ENCODE results near the gene MPEG1.

The MPEG1 gene

GRCh38 chr11:59176330-59176729, 36.4 kb downstream of the MPEG1 start:
- no peak overlapping the region for H3K27ac Mint-ChIP-seq
- DNase-seq = no peak
- peaks cover 16 to 35% of the 10 kb centered on the region in 2 donors for H3K36me3 Mint-ChIP-seq
- no peak for ATAC-seq (replicated peaks)
- peaks cover 8 to 11% of the 10 kb centered on the region in 2 donors for H3K9me3 Mint-ChIP-seq
- no peaks in the 10 kb centered on the region for H3K27me3 Mint-ChIP-seq
- peaks cover 29 to 39% of the 10 kb centered on the region in 2 donors for H3K4me1 Mint-ChIP-seq
- no peak overlapping the region for H3K4me3 Mint-ChIP-seq

GRCh38 chr11:59175091-59175501, 37.6 kb downstream of the MPEG1 start:
- Mint-ChIP-seq H3K4me1 (peaks cover 29 to 35% of the 10 kb centered on the region in 2 donors), H3K27me3 (no peaks in the 10 kb centered on the region), H3K27ac (no peak overlapping the region), H3K36me3 (peaks cover 16 to 32% of the 10 kb centered on the region in 2 donors), H3K4me3 (no peak overlapping the region), H3K9me3 (peaks cover 8 to 11% of the 10 kb centered on the region in 2 donors)
- DNase-seq (no peak), ATAC-seq (replicated peaks) (no peak)

- H3K27ac Mint-ChIP-seq = no peak overlapping the region
- DNase-seq = no peak
- H3K9me3 Mint-ChIP-seq = peaks cover 7 to 9% of the 10 kb centered on the region in 2 donors
- H3K4me1 Mint-ChIP-seq = peaks cover 29 to 33% of the 10 kb centered on the region in 2 donors
- H3K36me3 Mint-ChIP-seq = peaks cover 15 to 28% of the 10 kb centered on the region in 2 donors
- H3K4me3 Mint-ChIP-seq = no peak overlapping the region
- H3K27me3 Mint-ChIP-seq = no peaks in the 10 kb centered on the region
- ATAC-seq (replicated peaks) = peak in 1 of 2 donors; percentile 15
Measured at GRCh38 chr11:59174664-59175033, 38.1 kb downstream of the MPEG1 start.

- H3K4me3 Mint-ChIP-seq = peak overlapping the region; percentile 54 to 92
- ATAC-seq (replicated peaks) = no peak
- peaks cover 11 to 23% of the 10 kb centered on the region in 2 donors for H3K36me3 Mint-ChIP-seq
Measured at GRCh38 chr11:59173964-59174663, 38.6 kb downstream of the MPEG1 start.

GRCh38 chr11:59173080-59173963, 39.4 kb downstream of the MPEG1 start:
- H3K27me3 Mint-ChIP-seq = no peaks in the 10 kb centered on the region
- peak overlapping the region; percentile 93 for H3K27ac Mint-ChIP-seq

More at GRCh38 chr11:59173964-59174663, 38.6 kb downstream of the MPEG1 start:
- no peak for DNase-seq
- peaks cover 3 to 5% of the 10 kb centered on the region in 2 donors for H3K9me3 Mint-ChIP-seq
- H3K27me3 Mint-ChIP-seq = no peaks in the 10 kb centered on the region
- H3K4me1 Mint-ChIP-seq = peaks cover 29 to 33% of the 10 kb centered on the region in 2 donors
- peak overlapping the region; percentile 1 for H3K27ac Mint-ChIP-seq

GRCh38 chr11:59172345-59173079, 40.2 kb downstream of the MPEG1 start:
- peak overlapping the region; percentile 87 to 92 for H3K4me3 Mint-ChIP-seq
- DNase-seq (peak; percentile 31), ATAC-seq (replicated peaks) (peak; percentile 36 to 39)
- H3K36me3 Mint-ChIP-seq = peaks cover 3 to 10% of the 10 kb centered on the region in 2 donors
- peaks cover 29 to 30% of the 10 kb centered on the region in 2 donors for H3K4me1 Mint-ChIP-seq
- H3K9me3 Mint-ChIP-seq = no peaks in the 10 kb centered on the region
- H3K27ac Mint-ChIP-seq = peak overlapping the region; percentile 93
- no peaks in the 10 kb centered on the region for H3K27me3 Mint-ChIP-seq

More at GRCh38 chr11:59173080-59173963, 39.4 kb downstream of the MPEG1 start:
- H3K36me3 Mint-ChIP-seq = peaks cover 6 to 18% of the 10 kb centered on the region in 2 donors
- H3K9me3 Mint-ChIP-seq = no peaks in the 10 kb centered on the region
- H3K4me3 Mint-ChIP-seq = peak overlapping the region; percentile 87 to 92
- ATAC-seq (replicated peaks) = peak in 1 of 2 donors; percentile 2
- no peak for DNase-seq
- H3K4me1 Mint-ChIP-seq = peaks cover 29 to 30% of the 10 kb centered on the region in 2 donors

- Mint-ChIP-seq H3K4me1 (peaks cover 26 to 29% of the 10 kb centered on the region in 2 donors), H3K27ac (peak within 1 kb of the TSS; percentile 93), H3K27me3 (no peaks in the 10 kb centered on the region), H3K9me3 (no peaks in the 10 kb centered on the region), H3K4me3 (peak within 1 kb of the TSS; percentile 87 to 92), H3K36me3 (peaks cover 0 to 2% of the 10 kb centered on the region in 2 donors)
- DNase-seq = peak; percentile 83
- peak; percentile 82 to 84 for ATAC-seq (replicated peaks)
Measured at GRCh38 chr11:59171508-59172322, 41.0 kb downstream of the MPEG1 start, which contains the start of gene DTX4. DTX4 (plus strand) TSS chr11:59172132; CDS start chr11:59172596, 464 bp downstream.

GRCh38 chr11:59164028-59164427, 48.7 kb downstream of the MPEG1 start:
- H3K4me1 Mint-ChIP-seq = no peaks in the 10 kb centered on the region
- no peak overlapping the region for H3K4me3 Mint-ChIP-seq
- no peaks in the 10 kb centered on the region for H3K36me3 Mint-ChIP-seq
- H3K9me3 Mint-ChIP-seq = no peaks in the 10 kb centered on the region
- DNase-seq = no peak
- H3K27me3 Mint-ChIP-seq = no peaks in the 10 kb centered on the region
- no peak overlapping the region for H3K27ac Mint-ChIP-seq
- ATAC-seq (replicated peaks) = no peak
